HG02840 (cell line): Measurements from ENCODE around the gene ACTG1.

Experiments used
- ATAC-seq: cut with Tn5 transposase; IDR thresholded peaks from one replicate; pipeline ENCODE4 v1.9.1; 2021; ENCODE audit warnings: mild to moderate bottlenecking, moderate library complexity, moderate number of reproducible peaks; ENCODE audit not compliant: unreplicated experiment, low FRiP score

Gene ACTG1

DNA sequence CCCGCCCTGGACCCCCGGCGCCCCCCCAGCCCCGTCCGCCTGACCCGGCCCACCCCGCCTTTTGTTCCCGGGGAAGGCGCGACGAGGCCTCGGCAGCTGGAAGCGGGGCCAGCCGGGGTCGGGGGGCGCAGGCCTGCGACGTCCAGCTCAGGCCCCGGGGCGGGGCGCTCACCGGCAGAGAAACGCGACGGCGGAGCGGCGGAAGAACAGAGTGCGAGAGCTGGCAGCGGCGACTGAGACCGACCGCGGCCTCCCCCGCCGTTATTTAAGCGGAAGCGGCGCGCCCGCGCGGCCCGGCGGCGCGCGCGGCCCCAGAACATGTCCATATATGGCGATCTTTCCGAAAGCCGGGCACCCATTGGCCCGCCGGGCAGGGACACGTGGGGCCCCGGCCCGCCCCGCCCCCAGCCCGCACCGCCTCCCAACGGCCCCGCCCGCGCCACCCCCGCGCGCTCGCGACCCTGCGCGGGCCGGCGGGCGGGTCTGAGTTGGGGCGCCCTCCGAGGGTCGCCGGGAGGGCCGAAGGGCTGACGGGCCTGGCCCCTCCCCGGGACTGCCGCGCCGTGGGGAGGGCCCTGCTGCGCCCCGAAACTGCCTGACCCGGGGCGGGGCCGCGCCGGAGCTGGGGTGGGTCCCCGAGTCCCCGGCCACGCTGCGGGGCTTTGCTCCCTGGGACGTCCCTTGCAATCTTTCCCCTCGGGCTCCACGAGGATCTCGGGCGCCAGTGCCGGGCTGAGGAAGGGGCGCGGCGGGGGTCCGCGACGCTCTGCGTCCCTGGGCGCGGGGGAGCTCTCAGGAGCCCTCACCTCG lies at the start of gene ACTG1:
Gene ACTG1 (minus strand): TSS at position 238 of the 810 bp plus-strand sequence. CDS start 445 bp downstream, outside the sequence.
- ATAC-seq = peak; percentile 36

DNA sequence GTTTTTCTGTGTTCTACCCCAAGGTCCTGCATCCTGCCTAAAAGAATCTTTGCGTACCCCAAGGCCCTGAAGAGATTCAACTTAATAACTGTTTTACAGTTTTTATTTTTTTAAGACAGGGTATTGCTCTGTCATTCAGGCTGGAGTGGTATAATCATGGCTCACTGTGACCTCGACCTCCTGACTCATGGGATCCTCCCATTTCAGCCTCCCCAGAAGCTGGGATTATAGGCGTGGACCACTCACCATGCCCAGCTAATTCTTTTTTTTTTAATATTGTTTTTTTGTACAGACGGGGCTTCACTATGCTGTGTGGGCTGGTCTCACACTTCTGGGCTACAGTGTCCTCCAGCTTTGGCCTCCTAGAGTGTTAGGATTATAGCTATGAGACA lies 48.9 kb upstream of the ACTG1 start:
- no peak for ATAC-seq

DNA sequence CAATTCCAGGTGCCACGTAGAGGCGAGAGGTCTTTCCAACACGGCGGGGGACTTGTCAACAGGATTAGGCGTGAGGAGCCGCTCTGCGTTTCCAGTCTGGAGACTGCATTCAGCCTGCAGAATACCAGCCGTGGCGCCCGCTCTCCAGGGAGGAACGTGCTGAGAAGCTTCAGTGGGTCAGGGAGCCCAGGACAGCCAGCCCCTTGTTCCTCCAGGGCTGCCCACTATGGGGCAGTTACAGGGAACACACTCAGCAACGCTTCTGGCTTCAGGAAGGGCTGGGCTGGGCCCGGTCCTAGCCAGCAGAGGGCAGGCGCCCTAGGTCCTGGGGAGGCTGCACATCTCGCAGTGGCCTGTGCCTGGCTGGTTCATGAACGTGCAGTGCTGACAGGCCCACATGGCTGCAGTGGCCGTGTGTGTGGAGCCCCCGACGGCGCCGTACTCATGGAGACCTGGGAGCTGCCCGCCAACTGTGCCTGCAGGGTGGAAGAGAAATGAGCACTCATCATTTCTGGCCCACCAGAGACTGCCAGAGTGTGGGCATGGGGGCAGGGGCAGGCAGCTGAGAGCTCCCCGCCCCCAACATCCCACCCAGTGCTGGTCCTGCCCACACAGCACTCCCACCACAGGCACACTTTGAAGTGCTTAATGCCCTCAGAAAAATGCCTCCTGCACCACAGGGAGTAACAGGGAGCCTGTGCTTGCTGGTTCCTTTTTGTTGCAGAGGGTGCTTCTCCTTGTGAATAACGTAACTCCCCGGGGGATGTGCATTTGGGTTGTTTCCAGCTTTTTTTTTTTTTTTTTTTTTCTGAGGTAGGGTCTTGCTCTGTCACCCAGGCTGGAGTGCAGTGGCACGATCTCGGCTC lies 46.6 kb upstream of the ACTG1 start:
- no peak for ATAC-seq

DNA sequence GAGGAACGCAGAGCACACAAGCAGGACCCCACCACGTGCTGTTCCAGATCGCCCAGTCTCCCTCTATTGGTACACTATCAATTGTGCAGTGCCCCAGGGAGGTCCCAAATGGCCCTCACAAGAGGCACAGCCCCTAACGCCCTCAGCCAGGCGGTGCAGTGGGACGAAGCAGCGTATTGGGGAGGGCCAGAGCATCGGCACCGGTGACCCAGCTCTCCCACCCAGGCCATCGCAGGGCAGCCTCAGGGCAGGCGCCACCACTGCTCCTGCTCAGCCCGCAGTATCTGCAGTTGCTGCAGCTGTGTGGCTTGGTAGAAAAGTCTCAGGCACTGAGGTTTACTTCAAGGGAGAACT lies 45.5 kb upstream of the ACTG1 start:
- no peak for ATAC-seq

DNA sequence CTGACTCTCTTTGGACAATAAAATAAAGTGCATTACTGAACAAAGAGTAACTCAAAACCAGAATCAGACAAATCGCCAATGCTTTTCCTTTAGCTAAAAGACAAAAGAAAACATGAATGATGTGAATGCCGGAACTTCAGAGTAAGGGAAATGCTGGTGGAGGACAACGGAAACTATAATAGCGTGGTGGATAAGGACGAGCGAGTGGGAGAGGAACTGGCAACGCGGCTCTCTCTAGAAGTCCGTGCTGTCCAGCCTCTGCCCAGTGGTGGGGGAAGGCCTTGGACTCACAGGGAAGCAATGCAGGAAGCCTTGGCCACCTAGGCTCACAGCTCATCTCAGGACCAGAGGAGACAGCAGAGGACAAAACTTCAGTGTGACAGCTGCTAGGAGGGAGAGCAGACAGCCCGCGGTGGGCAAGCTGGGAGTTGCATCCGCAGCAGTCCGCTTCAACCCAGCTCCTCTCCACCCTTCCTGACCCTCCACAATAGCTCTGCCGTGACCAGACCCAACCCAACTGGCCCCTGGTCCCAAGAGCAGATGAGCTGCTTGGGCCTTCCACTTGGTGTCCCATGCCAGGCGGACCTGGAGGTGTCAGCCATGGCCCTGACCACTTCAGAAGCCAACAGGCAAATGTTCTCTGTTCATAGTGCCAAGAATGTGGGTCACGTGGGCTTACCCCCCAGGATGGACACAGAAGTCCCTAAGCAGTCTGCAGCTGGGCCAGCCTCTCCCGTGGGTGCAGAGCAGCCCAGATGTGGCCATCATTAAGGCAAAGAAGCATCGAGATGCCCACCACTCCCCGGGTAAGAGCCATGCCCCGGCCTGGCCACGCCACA lies 44.9 kb upstream of the ACTG1 start:
- ATAC-seq = no peak

DNA sequence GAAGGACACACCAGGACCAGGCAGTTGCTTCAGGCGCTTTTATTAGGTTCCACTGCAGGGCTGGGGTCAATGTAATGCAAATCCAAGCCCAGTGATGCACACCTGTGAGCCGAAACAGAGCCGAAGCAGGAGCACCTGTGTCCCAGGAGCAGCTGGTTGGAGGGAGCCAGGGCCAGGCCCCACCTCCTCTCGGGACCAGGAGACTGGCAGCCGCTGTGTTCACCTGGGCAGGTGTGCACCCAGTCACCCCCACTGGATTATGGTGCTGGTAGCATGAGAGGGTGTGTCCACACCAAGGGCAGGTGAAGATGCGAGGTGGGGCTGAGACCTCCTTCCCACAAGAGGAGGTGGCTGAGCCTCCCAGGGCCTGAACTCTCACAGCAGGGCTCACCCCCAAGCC lies 44.3 kb upstream of the ACTG1 start:
- ATAC-seq = no peak

DNA sequence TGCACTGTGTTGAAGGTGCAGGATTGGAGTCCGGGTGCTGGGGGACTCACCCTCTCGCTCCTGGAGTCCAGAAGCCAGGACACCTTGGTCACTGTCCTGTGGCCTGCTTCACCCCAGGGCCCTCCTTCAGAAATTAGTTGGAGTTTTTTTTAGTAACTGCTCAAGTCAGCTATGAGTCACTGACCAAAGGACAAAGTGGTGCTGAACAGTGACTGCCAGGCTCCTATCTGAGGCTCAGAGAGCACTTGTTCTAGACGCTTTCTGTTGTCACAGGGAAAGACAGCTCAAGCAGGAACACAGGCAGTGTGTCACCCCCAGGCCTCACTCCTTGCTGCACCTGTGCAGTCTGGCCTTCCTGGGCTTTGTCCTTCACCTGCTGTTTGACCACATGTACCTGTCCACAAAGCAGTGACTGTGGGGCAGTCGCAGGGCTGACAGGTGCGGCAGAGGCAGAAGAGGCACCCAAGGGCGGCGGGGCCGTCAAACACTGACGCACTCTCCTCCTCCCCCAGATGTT lies 43.6 kb upstream of the ACTG1 start:
- no peak for ATAC-seq

DNA sequence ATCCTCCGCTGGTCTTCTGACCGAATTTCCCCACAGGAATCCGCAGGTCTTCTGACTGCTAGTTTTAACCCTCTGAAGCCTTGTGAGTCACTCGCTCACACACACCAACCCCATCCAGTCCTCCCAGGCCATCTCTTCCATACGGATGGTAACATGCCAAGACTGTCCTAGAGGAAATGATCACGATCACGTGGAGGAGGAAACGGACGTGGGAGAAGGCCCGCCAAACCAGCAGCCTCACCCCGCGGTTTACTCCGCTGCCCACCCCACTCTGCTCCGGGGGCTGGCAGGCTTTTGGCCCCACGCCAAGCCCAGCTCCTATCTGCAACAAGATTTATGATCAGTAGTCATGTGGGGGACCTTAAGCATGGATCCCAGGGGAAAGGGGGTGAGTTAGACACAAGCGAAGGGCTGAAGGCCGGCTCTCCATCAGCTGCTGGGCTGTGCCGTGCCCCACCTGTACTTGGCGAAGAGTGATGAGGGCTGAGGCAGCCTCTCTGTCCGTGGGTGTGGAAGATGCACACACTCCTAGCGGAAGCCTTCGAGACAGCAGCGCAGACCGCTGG lies 41.1 kb upstream of the ACTG1 start:
- no peak for ATAC-seq

DNA sequence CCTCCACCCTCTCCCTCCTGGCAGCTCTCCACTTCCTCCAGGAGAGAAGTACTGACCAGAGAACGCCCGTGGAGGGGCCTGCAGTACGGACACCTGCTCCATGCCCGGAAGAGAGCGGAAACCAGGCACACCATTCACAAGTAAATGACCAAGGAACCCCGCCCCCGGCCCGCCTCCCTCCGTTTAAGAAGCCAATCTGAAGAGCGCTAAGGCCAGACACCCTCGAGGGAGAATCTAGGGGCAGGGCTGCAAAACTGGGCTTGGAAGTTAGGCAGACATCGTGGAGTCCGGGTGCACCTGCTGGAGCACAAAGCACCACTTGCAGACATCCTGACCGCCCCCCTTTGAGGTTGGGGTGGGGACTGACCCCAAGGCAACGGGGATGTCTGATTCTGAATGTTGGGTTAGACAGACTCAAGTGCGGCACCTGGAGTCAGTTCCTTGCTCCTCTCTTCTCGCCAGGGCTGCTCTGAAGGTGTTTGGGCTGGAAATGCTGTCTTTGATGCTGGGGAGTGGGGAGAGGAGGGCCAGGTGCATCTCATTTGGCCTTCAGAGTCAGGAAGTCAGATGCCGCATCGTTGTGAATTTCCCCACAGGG lies 40.5 kb upstream of the ACTG1 start:
- ATAC-seq = no peak

DNA sequence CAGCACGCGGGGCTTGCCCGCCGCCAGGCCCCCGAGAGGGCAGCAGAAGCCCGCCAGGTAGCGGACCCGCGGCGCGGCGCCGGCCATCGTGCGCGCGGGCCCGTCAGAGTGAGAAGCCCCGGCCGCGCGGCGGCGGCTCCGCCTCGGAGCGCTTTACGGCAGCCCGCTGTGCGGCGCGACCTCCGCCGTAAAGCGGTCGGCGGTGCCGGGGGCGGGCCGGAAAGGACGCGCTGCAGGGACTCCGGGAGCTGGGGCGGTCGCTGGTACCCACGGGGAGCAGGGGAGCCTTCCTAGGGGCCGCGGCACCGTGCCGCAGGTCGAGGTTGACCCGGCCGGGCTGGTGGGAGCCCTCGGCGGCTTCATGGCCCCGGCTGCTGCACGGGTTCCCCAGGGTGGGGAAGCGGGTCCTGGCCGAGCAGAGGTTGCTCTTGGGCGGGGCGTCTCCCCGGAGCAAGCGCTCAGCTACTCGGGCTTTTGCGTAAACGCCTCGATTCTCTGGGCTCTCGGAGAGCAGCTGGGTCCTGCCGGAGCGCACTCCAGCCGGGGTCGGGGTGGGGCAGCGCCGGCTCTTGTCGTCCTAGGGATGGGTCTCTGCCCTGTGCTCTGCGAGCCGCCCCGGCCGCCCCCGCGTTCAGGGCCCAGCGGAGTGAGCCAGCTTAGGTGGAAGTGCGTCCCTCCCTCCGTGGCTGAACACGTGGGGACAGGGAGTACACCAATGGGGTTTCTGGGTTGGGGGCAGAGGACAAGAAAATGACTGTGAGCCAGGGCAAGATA lies 39.8 kb upstream of the ACTG1 start, which contains the start of gene FAAP100:
Gene FAAP100 (minus strand): TSS at position 110 of the 774 bp plus-strand sequence. CDS start 23 bp downstream, at position 87.
- no peak for ATAC-seq

DNA sequence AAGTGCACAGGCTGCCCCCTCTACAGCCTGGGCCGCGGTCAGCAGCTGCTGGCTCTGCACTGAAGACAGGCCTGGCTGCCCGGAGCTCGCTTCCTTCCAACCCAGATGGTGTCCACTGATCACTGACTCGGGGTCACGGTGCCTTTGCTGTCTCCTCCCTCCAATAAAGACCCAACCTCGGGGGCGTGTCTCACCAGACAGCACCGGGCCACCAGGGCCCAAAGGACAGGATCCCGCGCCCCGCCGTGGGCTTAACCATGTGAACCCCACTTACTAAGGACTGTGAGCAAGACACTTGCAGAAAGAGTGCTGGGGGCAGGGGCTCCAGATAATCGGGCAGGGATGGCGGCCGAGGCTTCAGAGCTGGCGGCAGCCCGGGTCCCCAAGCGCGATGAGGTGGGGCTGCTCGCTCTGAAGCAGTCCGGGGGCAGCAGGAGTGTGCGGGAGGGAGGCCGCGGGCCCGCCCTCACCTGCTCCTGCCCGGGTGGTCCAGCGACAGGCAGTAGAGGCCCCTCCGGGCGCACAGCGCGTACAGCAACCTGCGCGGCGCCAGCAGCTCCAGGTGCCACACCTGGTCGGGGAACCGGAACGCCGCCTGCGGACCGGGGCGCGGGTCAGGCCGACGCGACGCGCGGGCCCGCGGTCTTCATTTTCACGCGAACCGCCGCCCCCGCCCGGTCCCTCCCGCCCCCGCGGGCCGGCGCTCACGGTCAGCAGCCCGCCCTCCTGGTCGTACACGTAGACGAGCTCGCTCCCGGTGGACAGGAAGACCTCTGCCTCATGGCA lies 39.1 kb upstream of the ACTG1 start:
- no peak for ATAC-seq

DNA sequence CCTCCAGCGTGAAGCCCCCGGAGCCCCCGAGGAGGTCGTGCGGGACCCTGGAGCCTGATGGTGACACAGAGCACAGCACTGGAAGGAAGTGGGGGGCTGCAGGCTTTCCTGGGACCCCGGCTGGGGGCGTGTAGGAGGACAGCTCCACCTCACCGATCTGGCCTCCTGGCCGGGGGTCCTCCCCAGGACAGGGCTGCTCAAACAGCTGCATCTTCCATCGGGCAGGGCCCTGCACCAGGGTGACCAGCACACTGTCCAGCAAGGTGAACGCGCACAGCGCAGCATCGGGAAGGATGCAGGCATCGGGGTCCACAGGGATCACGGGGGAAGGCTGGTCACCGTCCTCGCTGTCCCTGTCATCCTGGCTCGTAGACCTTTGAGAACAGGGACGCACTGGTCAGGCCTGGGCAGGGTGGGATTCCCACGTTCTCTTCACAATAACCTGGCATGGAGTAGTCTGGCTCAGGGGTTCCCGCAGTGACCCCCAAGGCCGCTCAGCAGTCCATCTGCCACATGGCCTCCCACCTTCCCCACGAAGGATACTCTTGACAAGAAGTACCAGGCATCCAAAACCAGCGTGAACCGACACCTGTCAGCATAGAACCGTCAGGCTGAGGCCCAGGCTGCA lies 38.3 kb upstream of the ACTG1 start:
- ATAC-seq = no peak

DNA sequence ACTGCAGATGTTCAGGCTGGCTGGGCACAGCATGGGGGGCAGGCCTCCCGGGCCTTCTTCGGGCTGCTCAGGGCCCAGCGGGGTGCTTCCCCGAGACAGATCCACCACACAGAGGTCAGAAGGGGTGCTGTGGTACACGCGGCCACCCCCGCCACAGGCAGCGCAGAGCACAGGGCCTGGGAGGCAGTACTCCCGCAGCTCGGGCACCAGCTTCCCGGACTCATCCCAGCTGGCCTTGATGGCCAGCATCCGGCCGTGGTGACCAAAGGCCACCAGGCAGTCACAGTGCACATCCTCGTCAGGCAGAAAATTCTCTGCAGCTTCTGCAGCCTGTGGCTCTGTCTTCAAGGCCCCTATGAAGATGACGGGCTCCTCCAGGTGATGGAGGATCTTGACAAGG lies 37.7 kb upstream of the ACTG1 start:
- no peak for ATAC-seq

DNA sequence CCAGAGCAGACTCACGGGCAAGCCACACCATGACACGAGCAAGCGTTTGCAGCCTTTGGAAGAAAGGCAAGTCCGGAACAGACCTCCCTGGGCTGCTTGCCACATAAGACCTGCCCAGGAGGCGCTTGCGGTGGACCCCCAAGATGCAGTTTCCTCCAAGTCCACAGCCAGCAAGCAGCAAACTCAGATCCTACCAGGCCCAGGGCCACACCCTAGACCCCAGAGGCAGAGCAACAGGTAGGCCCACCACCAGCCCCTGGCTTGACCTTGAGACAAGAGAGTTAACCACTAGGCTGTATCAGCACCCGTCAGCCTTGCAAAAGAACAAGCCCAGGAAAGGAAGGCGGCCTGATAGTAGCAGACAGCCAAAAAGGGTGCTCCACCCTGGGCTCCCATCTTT lies 37.2 kb upstream of the ACTG1 start:
- no peak for ATAC-seq

DNA sequence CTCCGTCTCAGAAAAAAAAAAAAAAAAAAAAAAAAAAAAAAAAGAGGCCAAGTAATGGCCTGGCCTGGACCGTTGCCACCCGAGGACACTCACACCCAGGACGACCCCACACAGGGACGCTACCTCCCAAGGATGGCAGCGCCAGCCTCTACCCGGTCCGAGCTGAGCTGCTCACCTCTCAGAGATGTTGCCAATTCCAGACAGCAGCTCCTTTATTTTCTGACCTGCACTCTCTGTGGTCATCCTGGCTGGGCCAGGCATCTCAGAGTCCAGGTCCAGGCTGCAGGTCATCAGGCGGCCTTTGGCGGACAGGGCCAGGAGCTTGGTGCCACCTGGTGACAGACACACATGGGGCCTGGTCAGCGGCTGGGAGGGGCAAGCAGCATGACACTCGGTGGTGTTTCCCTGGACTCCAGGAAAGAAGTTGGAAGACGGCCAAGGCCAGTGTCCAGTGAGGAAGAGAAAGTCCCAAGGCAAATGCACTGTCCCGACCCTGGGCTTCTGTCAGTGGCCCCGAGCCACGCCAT lies 36.5 kb upstream of the ACTG1 start:
- no peak for ATAC-seq

DNA sequence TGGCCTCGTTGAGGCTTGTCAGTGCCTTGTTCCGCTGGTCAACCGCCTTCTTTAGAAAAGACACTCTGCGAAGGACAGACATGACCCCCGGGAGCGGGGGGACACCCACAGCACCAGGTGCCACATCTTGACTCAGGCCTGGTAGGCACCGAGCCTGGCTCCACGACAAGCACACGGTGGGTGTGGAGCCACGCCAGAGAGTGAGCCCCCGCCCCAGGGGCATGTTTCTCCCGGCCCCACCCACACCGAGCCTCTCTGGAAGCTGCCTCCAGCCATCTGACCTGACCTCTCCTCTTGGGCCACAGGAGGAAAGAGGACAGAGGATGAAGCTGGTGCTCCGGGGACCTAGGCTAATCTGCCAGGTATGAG lies 35.0 kb upstream of the ACTG1 start:
- ATAC-seq = no peak

DNA sequence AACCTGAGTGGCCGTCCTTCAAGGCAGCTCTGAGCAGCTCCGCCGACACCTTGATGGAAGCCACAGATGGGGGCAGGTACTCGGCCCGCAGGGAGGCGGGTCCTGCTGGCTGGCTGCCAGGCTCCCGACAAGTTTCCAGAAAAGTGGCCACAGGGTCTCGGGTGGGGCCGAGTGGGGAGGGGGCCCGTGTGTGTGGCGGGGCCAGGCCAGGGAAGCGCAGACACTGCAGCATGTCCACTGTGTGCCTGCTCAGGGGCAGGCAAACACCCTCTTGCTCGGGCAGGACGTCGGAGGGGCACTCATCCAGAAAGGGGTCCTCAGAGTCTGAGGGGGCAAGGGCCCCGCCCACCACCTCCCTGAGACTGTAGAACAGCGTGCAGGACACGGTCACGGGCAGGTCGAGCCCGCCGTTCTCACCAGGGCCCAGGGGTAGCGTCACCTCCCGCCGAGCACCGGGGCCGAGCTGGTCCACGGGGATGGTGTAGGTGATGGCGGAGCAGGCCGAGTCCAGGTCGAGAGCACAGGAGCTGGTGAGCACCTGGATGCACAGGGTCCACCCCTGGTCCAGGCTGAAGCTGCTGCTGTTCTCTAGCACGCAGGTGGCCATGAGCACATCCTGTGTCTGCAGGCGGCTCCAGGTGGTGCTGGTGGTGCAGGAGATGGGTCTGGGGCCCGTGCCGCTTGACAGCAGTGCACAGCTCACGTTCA lies 34.5 kb upstream of the ACTG1 start:
- ATAC-seq = no peak
